GM10847 (cell line): ENCODE measurements around the gene CREB5.

Source experiments
- POLR2A ChIP-seq: IDR thresholded peaks from 2 replicates; pipeline ENCODE4 v1.6.1; 2011; ENCODE audit not compliant: insufficient read length; ENCODE audit errors: extremely low read depth

The CREB5 gene

GRCh38 chr7:28606421-28606820 is 194.1 kb downstream of the CREB5 start:
- TF ChIP-seq POLR2A, result no peak

DNA sequence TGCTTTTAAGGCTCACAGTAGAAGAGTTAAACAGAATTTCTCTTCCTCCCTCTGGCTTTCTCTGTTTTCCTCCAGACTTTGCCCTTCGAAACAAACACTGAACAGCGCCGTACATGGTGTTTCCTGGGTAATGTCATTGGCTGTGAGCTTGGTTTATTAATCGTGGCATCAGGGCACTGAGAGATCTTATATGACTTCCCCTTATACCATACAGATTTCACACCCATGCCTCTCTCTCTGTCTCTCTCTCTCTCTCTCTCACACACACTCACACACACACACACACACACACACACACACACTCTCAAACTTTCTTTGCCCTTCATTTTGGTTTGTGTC is 195.5 kb downstream of the CREB5 start:
- no peak for TF ChIP-seq POLR2A

DNA sequence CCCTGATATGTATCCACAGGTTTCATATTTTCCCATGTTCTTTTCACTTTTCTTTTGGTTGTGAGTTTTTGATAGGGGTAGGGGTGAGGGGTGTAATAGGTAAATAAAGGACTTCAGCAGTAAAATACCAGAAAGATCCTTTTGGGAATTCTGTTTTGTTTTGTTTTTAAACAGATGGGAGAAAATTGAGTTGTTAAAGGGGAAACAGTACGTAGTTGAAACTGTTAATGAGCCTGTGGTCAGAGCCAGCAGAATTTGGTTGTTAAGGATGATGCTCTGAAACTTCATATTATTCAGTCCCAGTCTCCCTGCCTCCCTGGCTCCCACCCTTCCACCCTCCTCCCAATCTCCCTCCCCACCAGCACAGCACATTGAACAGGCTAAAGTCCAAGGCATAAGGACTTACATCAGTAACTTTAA is 195.9 kb downstream of the CREB5 start:
- no peak for TF ChIP-seq POLR2A

DNA sequence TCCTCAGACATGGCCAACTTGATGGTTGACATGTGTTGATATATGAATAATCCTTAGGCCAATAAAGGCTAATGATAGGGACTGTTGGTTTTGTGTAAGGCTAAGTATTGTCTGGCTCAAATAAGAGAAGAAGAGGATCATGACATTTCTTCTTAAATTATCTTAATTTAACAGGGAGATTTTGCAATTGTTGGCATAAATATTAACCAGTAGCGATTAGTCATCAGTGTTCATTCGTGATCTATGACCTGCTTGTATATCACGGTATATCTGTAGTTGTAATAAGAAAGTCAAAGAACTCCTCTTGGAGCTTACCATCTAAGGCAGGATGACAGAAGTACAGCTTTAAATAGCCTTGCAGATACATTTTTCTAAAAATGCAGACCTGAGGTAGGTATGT is 196.4 kb downstream of the CREB5 start:
- TF ChIP-seq POLR2A, result no peak

- no peak for TF ChIP-seq POLR2A
Observed at GRCh38 chr7:28609608-28610007, 197.3 kb downstream of the CREB5 start.

DNA sequence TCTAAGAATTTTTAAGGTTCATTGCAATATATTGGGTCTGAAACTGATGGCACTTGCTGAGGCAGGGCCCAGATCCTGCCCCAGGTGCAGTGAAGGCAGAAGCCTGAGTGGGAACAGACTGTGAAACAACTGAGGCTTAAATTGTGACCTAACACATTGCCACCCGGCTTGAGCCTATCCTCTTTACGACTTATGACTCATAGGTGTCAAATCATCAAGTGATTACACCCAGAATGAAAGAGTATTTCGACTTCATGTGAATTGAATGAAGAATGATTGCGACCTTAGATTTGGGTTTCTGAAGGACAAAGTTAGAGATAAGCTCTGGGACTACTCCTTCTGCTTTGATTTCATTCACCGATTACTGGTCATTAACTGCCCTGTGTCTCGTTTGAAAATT is 200.9 kb downstream of the CREB5 start:
- TF ChIP-seq POLR2A, result no peak

DNA sequence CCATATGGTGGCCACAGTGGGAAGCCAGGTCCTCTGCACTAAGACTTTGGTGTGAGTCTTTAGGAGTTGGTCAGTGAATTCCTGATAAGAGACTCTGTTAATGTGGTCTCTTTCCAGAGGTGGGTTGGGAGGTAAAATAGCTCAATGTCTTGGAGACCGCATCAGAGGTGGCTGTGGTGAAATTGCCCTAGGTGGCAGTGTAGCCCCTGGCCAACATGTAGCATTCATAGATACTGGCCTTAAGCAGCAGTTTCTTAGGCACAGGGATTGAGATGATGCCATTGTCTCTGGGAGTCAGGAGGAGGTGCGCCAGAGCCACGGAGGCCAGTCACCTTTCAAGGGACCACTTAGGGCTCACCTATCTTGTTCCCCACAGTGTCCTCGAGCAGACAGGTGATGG is 202.8 kb downstream of the CREB5 start:
- no peak for TF ChIP-seq POLR2A

DNA sequence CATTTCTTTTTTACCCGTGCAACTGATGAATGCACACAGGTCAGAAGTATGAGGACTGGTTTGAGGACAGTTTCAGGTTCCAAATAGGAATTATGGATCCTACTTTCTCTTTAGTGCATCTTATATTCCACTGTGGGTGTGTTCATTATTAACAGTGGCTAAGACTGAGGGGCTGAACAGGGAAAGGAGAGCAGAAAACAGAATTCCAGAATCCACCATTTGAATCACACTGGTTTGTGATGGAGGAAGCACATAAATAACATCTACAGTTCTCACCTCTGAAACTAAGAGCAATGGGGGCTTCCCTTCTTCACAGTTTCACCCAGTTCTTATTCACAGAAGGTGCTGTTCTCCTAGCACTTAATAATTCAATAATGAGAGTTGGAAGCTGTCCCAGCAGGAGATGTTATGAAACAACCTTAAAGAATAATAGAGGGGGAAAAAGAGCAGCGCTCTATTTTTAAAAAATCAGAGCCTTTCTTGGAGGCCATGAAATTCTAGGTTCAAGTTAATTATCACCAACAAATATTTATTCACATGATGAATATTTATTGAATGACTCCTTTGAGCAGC is 205.1 kb downstream of the CREB5 start:
- TF ChIP-seq POLR2A, result no peak

GRCh38 chr7:28618383-28618782 is 206.1 kb downstream of the CREB5 start:
- TF ChIP-seq POLR2A, result no peak

DNA sequence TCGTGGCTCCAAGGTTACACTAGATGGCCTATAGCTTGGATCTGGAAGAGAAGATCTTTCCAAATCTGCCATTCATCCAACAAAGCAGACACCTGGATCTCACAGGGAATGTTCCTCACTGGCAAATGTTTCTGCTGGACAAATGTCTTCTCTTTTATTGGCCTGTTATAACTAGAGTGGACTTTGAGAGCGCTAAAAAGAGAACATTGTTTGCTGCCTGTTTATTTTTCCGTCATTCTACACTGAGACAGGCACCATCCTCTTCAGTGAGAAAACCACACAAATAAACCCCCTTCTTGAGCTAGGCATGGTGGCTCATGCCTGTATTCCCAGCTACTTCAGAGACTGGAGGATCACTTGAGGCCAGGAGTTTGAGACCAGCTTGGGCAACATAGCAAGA is 206.9 kb downstream of the CREB5 start:
- no peak for TF ChIP-seq POLR2A

DNA sequence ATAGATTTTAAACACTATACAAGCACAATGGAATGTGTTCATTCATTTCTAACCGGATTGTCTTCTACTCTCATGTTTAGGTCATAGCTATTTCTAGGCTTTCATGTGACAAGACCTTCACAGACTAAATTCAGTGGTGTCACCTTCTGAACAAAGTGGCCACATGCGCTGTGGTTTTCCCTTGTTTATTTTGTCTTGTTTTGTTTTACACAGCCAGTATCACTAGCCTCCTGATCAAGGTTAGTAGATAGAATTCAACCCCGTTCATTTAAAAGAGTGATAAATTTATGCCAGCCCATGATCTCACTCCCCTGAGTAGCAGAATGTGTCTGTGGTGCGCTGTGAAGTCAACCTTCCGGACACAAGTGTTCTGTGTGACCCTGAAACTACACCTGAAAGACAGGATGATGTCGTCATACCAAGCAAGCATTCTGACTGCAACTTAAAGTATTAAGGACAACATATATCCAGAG is 209.1 kb downstream of the CREB5 start:
- no peak for TF ChIP-seq POLR2A

GRCh38 chr7:28623105-28623730 is 210.9 kb downstream of the CREB5 start:
- TF ChIP-seq POLR2A, result no peak

DNA sequence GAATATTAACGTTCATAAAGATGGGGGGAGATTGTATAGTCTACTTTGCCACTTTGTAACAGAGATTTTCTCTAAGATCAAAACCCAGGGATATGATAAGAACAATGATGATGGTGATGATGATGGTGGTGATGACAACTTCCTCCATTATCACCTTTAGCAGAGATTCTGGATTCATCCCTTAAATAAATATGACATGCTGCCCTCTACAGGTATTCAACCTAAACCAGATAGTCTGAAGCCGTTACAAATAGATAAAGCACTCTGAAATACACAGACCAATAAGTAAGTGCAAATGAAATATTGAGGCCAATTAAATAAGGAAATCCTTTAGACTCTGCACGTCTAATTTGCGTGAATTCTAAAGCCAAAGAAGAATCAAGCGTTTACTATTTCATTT is 211.5 kb downstream of the CREB5 start:
- TF ChIP-seq POLR2A, result no peak

DNA sequence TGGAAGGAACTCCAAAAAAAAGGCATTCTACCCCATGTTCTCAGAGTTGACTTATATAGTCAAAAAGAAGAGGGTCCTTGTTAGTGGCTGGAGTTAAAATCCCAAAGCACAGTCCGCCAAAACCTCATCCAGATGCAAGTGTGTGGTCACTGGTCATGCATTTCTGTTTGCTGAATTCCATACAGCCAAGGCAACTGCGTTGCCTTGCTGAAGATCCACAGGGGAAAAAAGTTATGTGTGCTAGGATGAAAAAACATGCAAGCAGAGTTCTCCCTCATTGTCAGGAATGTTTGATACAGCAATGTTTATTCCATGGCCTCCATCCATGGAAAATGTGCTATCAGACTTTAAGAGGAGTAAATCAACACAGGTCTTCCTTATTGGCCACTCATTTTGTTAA is 213.1 kb downstream of the CREB5 start:
- no peak for TF ChIP-seq POLR2A

- TF ChIP-seq POLR2A, result no peak
Observed at GRCh38 chr7:28626221-28626620, 213.9 kb downstream of the CREB5 start.

DNA sequence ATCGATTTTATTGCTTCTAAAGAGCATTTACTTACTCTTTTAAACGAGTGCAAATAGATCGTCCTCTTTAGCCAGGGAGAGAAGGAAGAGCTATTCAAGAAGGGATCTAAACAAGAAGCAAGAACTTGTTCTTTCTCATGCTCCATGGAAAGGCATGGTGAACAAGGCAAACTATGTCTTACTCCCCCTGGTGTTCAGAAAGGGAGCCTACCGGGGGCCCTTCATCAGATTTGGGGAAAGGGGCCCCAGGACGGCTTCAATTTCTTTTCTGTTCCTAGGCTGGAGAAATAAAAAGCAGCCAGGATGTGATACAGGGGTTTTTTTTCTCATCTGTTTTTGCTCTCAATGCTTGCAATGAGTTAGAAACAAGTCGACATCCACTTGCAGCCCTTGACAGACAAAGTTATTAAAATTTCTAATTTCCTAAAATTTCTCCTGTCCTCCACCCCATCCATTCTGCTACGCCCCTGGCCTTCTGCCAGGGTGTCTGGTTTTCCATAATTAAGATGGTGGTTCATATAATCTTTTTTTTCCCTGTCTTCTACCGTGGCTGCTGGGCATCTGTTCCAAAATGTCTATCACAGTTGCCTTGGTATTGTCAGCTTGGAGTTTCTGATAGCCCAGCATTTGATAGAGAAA is 214.4 kb downstream of the CREB5 start:
- no peak for TF ChIP-seq POLR2A

- no peak for TF ChIP-seq POLR2A
Observed at GRCh38 chr7:28627263-28627653, 214.9 kb downstream of the CREB5 start.
